SIG-M5 treated with dmso at 0.1 percent for 504 hours (cell line): ENCODE data around the gene PDLIM5.
"Not testable (repeated sequence)": the region's sequence is repeated elsewhere in the genome, so short reads cannot be mapped to it uniquely, and the experiment has no call there.

Experiments used
- DNase-seq: peaks from one replicate; lab custom pipeline; 2025; ENCODE audit not compliant: unreplicated experiment; lab: John Stamatoyannopoulos, UW

Gene PDLIM5

DNA sequence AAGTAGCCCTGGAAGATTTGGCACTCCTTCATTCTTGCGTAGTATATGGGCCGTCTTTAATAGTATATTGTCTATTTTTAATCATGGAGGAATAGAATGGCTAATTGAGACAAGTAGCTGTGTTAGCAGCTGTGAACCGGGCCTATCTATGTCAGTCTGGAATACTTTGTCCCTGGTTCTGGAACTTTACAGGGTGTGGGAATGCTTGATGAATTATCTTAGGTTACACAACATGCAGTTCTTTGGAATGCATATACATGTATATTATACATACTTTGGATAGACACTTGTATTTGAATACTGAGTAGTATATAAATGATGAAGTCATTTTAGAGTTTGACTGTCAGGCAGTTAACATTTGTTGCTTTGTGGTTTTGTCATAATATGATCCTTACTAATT lies 37.4 kb downstream of the PDLIM5 start:
- DNase-seq, result no peak

DNA sequence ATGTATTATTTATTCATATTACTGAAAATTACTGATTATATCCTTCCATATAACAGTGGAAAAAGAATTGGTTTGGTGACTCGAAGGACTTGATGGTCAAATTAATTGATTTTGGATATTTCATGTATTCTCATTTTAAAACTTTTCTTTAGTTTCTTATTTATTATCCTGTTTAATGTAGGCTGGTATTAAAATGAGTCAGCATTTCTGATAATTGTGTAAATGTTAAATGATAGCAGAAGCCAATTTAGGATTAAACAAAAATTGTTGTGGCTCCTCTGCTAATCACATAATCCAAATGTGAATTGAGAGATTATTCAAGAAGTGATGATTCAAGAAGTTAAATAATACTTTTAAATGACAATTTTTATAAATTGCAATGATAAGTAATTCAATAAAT lies 38.7 kb downstream of the PDLIM5 start:
- DNase-seq, result no peak

DNA sequence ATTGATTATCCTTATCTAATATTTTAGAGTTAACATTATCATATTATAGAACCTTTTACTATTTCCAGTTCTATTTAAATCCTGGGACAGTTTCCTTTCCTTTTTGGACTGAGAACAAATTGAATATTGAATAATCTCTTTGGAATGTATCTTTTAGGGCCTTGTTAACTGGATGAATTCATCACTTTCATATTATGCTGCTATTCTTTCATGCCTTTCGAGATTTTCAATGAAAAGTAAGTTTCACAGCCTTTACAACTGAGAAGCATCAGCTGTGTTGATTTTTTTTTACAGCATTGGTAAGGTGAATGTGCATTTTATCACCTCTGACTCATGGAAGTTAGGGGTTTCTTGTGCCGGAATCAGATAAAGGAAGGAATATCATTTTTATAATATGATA lies 39.6 kb downstream of the PDLIM5 start:
- DNase-seq, result no peak

DNA sequence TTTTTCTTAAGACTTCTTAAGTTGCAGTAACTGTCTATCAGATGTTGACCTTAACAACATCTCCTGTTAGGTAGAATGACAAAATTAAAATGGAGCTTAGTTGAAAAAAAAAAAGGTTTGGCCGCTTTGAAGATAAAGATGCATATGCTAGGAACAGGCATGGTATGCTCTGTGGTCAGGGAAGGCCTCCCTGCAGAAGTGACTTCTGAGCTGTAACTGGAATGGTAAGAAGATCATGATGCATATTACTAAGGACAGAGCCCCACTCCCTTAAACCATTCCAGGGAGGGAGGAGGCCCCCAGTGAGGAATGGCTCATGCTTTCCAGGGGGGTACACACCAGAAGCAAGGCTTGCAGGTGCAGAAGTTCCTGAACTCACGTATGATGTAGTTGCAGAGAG lies 43.7 kb downstream of the PDLIM5 start:
- no peak for DNase-seq

DNA sequence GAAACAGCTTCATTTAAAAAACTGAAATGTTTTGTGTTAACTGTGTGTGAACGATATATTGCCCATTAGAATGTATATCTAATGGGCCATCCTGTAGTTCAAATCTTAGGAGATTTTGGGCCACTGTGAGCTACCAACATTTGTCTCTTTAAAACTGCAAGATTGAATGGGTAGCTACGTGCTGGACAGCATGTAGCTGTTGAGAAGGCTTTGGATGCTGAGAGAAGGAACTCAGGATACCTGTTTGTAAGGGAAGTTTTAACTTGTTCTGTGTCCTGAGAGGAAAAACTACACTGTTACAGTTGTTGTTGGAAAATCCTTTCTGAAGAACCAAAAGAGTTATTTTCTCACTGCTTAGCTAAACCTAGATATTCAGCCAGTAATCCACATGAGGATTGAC lies 45.9 kb downstream of the PDLIM5 start:
- no peak for DNase-seq

DNA sequence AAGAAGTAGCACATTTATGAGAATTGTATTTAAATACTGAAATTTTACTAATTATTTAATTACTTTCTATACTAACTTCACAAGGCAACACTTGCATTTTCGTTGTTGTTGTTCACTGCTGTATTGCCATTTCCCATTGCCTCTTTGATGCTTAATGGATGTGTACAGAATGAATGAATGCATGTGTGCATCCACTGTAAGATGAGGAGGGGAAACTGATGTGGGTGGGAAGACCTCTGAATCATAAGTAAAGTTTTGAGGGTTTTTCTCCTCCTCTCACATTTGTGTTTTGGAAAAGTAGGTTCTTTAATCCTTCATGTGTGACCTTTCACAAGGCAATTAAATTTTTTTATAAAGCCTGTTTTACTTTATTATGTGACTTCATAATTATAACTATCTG lies 46.8 kb downstream of the PDLIM5 start:
- DNase-seq, result no peak

DNA sequence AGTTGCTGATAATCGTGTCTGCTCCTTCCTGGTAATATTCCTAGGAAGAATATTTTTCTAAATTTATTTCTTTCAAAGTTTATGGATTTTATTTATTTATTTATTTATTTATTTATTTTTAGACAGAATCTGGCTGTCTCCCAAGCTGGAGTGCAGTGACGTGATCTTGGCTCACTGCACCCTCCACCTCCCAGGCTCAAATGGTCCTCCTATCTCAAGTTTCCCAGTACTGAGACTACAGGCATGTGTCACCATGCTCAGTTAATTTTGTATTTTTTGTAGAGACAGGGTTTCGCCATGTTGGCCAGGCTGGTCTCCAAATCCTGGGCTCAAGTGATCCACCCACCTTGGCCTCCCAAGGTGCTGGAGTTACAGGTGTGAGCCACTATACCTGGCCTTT lies 48.9 kb downstream of the PDLIM5 start:
- DNase-seq, result no peak

DNA sequence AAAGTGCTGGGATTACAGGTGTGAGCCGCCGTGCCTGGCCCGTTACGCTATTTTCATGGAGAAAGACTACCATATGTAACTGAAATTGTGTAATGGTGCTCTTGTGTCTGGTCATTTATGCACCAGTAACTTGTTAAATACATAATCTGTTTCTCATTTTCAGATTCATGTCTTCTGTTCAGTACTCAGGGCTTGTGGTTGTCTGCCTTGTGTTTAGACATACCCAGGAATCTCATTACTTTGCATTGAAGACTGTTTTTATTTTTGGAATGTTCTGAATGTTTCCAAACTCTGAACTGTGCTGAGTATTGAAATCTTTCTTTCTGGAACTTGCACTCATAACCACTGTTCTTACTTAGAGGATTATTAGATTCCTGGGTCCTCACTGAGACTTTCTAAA lies 52.8 kb downstream of the PDLIM5 start:
- no peak for DNase-seq

DNA sequence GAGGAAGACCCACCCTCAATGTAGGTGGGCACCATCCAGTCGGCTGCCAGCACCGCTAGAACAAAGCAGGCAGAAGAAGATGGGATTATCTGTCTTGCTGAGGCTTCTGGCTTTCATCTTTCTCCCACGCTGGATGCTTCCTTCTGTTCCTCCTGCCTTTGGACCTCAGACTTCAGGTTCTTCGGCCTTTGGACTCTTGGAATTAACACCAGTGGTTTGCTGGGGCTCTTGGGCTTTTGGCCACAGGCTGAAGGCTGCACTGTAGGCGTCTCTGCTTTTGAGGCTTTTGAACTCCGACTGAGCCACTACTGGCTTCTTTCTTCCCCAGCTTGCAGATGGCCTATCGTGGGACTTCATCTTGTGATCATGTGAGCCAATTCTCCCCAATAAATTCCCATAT lies 55.1 kb downstream of the PDLIM5 start:
- no peak for DNase-seq

DNA sequence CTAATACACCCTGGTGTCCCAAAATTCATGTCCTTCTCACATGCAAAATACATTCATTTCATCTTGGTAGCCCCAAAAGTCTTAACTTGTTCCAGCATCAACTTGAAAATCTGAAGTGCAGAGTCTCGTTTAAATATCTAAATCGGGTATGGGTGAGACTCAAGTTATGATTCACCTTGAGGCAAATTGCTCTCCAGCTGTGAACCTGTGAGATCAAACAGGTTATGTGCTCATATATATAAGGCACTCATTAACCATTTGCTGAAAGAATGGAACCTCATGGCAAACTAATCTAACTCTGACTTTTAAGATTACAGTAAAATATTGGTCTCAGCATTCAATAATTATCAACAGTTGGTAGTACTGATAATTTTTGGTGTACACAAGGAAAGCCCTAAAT lies 55.5 kb downstream of the PDLIM5 start:
- no peak for DNase-seq

DNA sequence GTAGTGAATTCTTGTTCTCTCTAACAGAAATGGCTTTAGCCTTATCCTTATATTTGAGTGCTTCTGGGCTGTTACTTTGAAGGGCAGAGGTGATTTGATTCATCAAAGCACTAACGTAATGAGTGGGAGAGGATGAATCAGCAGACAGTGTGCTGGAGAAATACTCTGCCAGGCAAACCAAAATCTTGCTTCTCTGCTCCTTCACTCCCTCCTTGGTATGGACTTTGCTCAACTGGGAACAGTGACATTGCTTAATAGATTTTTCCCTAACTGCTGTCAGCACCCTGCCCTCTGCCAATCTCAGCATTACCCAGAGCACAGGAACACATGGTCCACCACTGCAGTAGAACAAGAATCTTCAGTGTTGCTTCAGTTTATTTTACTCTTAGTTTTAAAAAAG lies 56.0 kb downstream of the PDLIM5 start:
- DNase-seq, result no peak

DNA sequence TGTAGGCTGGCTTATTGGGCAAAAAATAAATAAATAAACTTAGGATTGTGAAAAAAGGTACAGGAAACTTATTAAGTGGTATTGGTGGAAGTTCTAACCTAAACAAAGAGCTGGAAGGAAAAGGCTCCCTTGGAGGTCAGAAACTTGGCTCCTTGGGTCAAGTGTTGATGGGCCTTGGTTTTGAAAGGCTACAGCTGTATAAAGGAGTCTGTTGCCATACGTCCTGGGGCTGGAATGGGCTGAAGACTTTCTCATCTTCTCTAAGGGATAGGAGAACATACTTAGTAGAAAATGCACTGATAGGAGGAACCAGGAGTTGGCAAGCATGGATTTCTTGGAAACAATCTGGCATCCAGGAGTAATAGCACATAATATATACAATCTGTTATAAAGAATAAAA lies 56.6 kb downstream of the PDLIM5 start:
- no peak for DNase-seq

DNA sequence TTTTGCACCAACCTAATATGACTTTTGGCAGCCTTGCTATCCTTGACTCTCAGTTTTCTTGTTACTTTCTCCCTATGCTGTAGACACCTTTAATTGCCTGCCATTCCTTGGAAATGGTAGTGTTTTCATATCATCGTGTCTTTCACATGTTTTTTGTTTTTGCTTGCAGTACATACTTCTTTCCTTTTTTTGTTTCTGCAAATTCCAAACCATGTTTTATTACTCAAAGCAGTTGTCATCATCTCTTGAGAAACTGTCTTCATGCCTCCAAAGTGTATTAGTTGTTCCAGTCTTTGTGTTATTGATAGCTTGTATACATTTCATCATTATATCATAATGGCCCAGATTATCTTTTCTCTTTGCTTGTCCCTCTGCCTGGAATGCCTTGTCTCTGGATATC lies 57.1 kb downstream of the PDLIM5 start:
- no peak for DNase-seq

DNA sequence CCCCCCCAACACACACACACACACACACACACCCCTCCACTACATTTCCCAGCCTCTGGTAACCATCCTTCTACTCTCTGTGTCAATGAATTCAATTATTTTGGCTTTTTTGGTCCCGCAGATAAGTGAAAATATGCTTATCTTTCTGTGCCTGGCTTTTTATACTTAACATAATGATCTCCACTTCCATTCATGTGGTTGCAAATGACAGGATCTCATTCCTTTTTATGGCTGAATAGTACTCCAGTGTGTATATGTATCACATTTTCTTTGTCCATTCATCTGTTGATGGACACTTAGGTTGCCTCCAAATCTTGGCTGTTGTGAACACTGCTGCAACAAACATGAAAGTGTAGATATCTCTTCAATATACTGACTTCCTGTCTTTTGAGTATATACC lies 59.8 kb downstream of the PDLIM5 start:
- DNase-seq, result no peak

DNA sequence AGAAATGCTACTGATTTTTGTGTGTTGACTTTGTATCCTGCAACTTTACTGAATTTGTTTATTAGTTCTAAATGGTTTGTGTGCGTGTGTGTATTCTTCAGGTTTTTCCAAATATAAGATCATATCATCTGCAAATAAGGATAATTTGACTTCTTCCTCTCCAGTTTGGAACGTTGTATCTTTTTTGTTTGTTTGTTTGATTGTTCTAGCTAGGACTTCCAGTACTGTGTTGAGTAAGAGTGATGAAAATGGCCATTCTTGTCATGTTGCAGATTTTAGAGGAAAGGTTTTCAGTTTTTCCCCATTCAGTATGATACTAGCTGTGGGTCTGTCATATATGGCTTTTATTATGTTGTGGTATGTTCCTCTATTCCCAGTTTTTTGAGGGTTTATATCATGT lies 61.8 kb downstream of the PDLIM5 start:
- not testable (repeated sequence) for DNase-seq

DNA sequence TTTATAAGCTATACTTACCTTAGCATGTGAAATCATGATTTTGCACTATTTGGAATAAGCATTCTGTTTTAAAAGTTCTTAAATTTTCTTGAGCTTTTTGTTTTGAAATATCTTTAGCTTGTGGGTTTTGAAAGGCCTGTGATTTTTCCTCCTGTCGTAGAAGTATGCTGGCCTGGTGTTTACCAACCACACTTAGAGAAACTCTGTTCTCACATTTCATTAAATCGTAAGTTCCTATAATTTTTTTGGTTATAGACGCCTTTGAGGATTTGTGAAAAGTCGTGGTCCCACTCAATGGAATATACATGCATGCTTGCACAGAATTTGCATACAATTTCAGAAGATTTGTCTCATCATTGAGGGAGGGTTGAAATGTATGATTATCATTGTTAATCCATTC lies 63.6 kb downstream of the PDLIM5 start:
- DNase-seq, result no peak

DNA sequence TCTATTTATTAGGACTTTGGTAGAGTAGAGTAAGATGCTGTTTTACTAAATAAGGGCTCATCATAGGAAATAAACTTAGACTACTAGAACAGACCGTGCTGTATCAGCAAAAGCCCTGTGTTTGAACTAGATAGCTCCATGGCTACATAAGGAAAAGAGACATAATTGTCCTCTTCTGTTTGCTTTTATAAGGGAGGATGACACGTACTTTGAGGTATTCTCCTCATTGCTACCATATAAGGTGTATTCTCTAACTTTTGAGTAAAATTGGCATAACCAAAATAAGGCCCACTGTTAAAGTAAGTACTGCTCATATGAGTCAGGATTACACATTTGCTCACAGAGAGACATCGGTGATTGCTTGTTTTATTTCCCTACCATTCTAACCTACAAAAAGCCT lies 64.3 kb downstream of the PDLIM5 start:
- no peak for DNase-seq

DNA sequence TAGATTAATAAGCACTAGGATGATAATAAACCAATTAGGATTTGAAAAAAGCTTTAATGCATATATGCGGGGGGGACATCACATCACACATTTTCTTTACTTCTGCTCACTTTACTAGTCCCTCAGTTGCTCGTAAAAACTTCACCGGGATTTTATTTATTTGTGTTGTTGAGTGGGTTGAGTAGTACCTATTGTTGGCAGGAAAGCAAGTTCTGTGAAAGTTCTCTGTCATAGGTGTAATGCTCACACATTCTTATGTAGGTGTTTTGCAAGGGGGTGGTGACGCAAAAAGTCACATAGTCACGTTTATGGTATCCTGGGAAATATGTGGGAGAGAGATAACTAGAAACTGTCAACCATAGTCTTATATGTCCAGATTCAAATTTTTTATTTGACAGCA lies 65.3 kb downstream of the PDLIM5 start:
- DNase-seq, result no peak

DNA sequence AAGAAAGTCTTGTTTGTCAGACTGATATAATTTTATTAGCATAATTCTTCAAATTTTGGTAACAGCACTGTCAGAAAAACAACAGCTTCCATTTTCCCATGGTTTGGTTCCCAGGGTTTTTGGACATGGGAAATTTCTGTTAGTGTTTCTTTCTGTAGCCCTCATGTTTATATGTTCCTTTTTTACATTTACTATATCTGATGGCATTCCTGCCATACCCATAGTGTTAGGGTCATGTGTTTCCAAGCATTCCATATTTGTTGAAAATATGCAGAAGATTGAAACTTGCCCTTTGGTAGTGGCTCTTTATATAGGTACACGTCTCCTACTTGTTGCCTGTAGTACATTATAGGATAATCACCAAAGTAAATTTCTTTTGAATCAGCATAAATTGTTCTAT lies 65.8 kb downstream of the PDLIM5 start:
- DNase-seq, result no peak

DNA sequence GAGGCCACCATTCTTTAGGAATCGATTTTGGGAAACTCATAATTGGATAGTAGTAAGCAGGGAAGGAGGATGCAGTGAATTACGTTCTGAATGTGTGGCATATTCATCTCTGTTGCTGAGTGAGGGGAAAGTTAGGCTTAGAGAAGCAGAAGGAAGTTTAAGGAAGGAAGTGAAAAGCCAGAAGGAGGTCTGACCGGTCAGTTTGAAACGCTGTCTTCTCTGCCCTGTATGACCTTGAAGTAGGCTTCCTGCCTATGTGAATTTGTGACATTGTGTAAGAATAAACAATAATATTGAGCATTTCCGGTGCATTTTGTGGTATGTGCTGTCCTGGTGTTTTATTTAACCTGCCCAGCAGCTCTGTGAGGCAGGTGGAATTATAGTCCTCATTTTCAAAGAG lies 67.3 kb downstream of the PDLIM5 start:
- DNase-seq, result peak; percentile 4

DNA sequence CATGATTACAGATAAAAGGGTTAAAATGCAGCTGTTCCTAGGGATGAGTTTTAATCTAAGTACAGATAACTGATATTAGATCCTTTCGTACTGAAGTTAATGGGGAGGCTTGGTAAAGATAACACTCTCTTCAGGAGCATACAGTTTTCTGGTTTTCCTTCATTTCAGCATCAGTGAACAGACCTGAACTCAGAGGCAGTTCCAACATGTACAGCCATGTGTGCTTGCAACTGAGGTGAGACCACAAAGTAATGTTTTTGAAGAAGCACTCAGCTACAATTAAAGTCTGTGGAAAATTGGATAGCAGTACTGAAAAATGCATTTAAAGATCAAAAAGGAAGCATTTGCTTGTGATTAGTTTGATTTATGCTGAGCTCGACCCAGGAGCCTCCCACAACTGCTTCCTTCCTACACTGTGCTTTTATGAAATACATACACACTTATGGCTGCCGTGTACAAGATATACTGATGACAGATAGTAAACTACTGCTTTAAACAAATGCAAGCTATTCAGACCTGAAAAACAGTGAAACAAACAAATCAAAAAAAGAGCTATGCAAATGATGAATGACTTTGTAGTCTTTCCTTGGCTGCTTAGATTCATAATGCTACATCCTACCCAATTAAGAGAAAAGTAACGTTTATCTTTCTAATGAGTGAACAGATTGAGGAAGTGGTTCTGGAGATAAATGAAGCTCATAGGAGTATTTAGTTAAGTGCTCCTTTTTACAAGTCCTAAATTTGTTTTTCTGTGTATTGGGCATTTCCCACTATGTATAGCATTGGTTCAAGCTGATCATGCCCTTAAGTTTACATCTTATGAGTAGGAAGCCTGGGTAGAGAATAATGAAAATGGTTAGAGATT lies 68.4 kb downstream of the PDLIM5 start:
- no peak for DNase-seq

DNA sequence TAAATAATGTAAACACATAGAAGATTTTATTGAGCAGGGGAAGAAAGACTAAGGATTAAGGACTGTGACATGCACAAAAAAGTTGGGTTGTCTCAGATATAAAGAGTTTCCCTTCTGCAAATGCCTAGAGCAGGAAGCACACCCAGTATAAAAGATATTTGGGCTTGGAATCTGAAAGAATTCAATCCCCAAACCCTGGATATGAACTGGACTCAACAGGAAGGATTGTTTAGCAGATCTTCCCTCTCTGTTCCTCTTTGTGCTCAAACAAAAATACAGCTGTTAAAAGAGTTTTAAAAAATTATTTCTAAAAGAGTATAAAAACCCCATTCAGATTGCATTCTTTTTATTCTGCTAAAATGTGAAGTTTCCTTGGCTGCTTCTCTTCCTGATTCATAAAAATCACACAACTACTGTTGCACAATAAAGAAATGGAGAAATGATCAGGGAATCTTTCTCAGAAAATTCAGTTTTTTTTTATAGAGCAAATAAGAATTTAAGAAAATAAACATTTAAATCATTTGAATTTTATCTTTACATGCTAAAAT lies 71.4 kb downstream of the PDLIM5 start:
- DNase-seq, result no peak

DNA sequence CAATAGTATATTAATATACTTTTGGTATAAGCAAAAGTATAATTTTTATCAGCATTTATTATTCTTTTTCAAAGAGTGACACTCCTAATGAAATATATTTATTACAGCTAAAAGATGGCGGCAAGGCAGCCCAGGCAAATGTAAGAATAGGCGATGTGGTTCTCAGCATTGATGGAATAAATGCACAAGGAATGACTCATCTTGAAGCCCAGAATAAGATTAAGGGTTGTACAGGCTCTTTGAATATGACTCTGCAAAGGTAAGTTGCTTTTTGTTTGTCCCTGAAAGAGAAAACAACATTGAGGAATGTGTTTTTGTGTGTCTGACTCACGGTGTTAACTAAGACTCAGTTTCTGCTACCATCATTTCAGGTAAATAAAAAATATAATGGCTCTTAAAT lies 71.9 kb downstream of the PDLIM5 start:
- DNase-seq, result no peak
